Measurements from ENCODE around the gene TC2N.
"Not testable (repeated sequence)": the region's sequence is repeated elsewhere in the genome, so short reads cannot be mapped to it uniquely, and the experiment has no call there.

TC2N gene

DNA sequence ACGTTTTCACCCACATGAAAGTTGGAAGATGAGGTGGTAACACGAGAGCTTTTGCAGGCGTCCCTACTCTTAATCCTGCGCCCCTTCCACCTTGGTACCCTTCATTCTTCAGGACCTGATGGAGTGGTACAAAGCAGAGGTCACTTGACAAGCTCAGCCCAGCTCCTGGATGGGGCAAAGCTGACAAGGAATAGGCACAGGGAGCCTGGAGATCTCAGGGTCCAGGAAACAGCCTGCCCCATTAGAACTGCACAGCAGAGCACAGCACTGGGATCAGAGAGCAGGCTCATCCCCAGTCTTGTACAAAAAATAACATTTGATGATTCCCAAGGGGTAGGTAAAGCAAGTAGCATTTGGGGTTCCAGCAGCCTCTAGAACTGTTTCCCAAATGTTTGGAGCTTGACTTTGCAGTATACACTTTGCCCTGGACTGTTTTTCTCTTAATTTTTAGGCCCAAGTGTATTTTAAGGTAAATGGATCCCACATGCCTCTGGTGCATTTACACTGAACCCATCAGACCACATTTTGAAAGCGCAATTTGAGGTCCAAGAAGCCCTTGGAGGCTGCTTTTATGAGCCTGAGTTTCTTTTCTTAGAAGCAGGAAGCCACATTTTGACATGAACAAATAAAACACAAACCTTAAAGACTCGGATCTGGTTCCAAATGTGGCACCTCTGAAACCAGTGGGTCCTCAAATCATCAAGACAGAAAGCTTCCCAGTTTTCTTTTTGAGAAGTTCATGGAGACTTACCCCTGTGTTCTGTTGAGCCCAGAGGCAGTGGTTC, 633 bp downstream of the TC2N start:
- no peak for DNase-seq

DNA sequence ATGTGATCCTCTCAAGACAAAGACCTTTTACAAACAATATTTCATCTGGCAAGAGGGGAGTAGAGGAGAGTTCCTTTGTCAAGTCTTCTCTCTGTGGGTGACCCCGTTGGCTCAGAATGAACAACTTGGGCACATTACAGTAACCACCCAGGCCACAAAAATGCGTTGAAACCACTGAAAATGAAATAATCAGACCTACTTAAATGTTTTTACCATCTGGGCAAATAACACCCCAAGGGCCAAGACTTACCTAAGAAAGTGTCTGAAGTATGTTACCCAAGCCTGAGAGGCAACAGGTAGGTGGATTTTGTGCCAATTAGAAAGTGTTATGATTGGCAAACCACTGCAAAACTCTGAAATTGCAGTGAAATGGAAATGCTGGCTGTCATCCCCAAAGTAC, 1.3 kb downstream of the TC2N start:
- no peak for DNase-seq

DNA sequence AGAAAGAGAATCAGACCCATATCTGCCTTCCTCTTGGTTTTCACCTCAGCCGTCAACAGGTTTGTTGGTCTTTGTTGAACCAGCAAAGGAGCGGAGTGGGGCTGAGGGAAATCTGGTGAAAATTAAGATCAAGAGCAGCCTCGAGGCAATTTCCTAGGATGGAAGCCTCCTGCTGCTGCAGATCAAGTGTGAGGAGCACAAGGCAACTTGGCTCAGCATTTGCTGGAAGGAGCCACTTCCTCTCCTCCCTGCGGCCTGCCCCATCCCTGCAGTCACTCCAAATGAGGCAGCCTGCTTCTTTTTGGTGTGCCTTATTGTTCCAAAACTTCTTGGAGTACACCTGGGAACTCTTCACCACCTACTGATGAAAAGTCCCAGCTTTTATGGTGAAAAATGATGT, 4.9 kb downstream of the TC2N start:
- no peak for DNase-seq

DNA sequence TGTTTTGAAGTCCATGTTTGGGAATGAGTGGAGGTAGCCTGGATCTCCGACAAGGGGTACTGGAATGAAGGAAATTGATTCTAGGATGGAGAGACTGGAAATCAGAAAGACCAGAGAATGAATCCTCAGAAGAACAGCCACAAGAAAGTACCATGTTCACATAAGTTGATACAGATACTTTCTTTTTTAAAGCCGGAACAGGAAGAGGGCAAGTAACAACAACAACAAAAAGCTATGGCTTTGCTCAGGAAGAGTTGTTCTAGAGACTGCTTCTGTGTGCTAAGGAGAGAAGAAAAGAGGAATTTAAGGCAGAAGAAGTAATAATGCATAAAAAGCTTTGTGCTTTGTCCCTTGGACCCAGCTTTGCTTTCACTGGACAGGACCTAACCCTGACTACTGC, 6.2 kb downstream of the TC2N start:
- no peak for DNase-seq

DNA sequence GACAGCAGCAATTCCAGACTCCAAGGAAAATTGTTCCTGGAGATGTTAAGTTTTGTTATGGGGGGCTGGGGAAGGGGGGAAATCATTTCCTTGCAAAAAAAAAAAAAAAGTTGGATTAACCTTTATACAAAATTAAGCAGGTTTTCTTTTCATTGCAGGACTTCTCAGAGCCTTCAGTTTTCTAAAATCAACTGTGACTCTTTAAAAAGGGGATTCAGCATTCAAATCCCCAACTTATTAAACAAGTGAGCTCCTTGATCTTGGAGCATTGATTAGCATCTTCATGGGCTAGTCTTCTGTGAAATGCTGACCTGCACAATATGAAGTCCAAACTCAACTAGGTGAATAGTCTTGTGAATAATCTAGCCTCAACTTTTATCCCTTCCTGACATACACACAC, 7.1 kb downstream of the TC2N start:
- DNase-seq, result no peak

DNA sequence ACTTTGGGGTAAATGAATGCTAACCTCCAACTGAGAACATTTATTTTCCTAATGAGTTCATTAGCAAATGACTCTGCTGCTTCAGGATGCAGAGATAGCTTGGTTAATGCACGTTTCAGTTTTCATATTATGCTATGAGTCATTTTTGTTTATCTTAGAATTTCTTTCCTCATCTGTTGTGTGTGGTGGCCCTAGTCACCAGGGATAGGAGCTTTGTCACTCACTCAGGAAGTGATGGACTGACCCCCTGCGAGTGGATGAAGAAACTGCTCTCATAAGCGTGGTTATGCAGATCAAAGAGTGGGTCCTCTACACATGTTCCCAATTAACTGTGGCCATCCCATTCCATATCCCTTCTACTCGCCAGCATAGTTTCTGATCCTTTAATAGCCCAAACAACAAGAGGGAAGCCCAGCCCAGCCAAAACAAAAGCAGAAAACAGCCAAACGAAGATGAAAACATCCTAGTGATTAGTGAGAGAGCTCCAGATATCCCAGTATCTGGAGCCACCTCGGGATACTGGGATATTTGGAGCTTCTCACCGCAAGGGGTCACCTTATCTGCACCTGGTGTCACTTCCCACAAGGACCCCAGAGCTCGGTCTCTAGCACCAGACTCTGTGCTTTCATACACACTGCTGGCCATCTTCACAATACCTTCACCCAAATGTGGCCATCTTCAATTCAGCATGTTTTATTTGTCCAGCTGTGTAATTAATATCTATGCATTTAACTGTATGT, 8.6 kb downstream of the TC2N start:
- peak in 2 of 3 experiments; percentile 16 to 23 for DNase-seq

DNA sequence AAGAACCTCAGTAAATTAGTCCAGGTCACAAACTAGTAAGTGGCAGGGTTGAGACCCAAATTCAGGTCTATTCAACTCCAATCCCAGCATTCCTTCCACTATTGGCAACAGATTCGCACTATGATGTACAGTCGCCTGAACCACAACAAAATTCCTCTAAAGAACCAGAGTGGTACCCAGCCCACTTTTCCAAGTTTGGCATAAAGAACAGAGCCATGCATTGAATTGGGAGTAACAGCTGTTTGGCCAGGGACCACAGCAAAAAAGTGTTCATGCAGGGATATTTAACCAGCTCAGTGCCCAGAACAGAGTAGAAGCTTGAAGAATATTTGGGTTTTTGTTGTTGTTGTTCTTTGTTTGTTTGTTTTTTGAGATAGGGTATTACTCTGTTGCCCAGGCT, 9.7 kb downstream of the TC2N start:
- DNase-seq, result no peak

DNA sequence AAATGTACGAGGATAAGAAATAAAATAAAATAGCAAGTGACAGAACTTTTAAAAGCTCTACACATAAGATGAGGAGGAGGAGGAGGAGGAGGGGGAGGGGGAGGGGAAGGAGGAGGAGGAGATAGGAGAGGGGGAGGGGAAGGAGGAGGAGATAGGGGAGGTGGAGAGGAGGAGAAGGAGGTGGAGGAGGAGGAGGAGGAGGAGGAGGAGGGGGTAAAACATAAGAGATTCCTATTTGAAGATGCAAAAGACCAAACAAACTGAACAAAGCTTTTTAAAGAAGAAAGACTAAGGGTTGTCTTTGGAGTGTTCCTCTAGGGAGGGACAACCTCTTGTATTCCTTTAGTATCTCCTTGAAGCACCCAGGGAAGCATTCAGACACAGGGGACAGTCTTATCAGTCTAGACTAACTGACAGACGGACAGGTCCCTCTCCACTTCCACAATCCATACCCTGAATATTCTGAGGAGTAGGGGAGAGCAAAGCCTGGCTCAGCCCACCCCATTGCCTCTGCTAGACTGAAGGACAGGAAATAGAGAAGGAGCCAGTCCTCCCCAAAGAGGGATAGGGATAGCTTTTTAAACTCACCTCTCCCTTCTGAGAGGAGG, 12.9 kb downstream of the TC2N start:
- no peak for DNase-seq

DNA sequence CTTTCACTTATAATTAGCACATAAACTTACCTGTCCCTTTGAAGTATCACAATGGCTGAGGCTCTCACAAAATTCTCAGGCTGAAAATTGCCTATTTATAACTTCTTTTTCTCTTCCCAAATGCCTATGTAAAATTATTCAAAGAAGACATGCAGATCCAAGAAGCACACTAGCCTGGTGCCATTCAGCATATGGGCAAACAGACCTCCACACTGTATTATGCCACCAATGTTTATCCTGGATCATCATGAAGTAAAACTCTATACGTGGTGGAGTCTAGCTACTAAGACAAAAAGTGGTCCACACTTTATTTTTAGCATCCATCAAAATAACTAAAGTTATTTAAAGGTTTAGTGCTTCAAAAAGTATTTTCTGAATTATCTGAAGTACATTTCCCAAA, 15.8 kb downstream of the TC2N start:
- no peak for DNase-seq

DNA sequence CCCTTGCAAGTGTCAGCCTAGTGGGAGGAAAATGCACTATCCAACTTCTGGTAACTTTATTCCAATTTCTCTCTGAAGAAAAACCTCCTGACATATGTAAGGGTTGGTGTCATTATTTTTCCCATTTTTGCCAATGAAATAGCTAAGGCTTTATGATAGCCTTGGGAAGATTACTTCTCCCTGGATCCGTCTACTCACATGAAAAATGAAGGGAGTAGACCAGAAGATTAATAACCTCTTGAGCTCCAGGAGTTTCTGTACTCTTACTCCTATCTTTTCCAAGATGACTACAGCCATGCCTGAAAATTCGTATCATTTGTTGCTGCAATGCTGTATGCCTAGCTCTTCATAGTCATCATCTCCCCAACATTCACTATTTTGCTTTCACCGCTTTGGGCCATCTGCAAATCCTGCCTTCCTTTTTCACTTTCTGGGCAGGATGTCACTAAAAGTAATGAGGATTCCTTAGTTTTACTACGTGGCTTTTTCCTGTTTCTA, 18.8 kb downstream of the TC2N start:
- DNase-seq, result no peak

DNA sequence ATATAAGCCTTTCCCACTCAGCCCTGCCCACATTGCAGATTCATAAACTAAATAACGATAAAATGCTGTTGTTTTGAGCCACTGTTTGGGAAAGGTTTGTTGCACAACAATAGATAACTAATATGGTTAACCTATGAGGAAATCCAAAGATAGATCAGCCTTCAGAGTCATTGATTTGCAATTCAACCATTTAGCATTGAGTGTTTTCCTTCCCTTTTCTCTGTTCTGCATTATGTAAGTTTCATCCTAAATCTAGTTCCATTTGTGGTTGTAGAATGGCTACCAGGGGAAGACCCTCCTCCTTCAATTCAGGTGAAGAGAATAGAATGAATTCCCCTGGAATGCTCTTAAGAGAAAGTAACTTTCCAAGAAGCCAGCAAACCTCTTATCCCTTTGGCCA, 19.6 kb downstream of the TC2N start:
- DNase-seq, result no peak

DNA sequence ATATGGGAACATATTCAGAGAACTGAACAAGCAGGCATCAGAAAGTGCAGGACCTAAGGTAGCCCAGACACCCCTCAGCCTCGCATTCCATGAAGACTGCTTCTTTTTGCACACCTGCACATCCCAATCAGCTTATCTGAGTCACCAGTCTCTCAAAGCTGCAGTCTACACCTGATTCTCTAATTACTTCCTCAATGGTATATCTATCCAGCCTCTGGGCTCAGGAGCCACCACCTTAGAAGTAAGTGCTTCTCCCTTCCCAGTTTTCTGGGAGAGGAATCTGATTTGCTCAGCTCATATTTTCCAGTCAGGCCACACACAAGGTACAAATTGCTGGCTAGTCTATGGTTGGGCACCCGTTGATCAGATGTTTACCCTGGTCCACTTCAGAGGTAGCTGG, 21.7 kb downstream of the TC2N start:
- no peak for DNase-seq

DNA sequence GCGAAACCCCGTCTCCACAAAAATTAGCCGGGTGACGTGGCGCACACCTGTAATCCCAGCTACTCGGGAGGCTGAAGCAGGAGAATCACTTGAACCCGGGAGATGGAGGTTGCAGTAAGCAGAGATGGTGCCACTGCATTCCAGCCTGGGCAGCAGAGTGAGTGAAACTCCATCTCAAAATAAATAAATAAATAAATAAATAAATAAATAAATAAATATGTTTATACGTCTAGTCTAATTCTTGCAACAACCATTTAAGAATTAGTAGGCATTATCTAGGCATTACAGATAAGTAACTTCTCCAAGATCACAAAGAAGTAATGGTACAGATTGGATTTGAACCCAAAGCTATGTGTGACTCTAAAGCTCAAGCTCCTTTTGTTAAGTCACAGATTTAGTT, 22.3 kb downstream of the TC2N start:
- not testable (repeated sequence) for DNase-seq

DNA sequence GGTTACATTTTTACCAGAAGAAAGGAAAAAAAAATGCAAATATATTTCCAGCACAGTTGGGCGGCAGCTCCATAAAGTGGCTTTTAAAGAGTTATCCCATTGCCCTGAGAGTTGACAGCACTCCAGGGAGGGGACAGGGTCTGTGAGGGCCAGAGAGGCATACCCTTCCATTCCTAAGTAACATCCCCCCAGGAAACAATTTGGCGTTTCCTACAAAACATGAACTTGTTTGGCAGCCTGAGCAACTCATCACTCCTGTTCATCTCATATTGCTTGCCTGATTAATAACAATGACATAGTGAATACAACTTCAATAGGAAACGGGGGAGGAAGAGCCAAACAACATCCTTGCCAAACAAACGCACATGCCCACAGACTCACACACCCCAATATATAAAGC, 23.3 kb downstream of the TC2N start:
- no peak for DNase-seq

DNA sequence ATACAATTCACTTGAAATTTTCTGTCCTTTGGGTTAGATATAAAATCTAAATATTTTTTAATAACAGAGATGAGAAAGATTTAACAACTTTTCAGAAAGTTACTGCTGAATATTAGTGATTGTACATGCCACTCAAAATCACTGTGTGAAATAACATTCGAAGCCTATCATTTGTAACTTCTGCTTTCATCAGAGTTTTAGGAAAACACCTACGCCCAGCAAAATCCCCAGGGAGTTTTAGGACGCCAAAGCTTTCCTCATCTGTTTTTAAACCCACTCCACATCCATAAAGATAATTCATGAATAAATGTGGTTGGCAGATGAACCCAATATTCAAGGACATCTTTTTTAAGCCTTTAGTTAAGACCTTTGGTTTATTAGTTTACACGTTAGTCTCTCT, 23.9 kb downstream of the TC2N start:
- no peak for DNase-seq

DNA sequence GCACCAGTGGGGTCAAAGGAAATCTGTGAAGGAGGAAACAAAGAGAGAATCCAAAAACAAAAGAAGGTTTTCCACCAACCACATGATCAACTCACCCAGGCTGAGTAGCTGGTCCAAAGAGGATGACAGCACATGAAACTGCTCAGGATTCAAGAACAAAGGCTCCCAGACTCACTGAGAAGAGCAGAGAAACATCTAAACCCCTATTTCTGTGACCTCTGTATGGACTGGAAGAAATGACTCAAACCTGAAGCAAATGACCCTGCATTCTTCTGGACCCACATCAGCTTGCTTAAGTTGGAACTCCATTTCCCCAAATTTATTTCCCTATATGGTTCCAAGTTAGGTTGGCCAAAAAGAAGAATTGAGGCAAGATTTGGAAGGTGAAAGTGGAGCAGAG, 26.3 kb downstream of the TC2N start:
- DNase-seq, result no peak

DNA sequence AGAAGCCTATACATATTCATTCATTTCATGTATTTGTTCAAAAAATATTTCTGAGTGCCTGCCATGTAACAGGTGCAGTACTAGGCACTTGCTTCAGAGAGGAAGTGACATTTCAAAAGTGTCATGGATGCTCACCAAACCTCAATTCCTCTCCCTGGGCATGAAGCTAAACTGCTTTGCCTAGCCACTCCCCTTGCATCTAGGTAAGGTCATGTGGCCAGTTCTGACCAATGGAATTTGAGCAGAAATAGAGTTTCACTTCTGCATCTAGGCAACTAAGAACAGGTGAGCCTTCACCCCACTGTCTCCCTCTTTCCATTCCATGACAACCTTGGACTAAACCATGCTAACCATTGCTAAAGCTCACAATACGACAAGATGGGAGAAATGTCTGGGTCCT, 27.6 kb downstream of the TC2N start:
- DNase-seq, result no peak

DNA sequence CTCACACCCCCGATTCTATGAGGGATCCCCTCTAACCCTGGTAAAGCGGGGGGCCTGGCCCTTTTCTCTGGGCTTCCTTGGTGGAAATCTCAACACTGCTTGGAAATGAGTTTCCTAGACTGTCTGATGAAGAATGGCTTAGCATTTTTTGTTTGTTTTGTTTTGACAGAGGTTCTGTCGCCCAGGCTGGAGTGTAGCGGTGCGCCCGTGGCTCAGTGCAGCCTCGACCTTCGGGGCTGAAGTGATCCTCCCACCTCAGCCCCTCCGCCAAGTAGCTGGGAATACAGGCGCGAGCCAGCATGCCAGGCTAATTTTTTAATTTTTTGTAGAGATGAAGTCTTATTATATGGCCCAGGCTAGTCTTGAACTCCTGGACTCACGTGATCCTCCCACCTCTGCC, 30.3 kb downstream of the TC2N start:
- DNase-seq, result peak in 1 of 3 experiments; percentile 25

DNA sequence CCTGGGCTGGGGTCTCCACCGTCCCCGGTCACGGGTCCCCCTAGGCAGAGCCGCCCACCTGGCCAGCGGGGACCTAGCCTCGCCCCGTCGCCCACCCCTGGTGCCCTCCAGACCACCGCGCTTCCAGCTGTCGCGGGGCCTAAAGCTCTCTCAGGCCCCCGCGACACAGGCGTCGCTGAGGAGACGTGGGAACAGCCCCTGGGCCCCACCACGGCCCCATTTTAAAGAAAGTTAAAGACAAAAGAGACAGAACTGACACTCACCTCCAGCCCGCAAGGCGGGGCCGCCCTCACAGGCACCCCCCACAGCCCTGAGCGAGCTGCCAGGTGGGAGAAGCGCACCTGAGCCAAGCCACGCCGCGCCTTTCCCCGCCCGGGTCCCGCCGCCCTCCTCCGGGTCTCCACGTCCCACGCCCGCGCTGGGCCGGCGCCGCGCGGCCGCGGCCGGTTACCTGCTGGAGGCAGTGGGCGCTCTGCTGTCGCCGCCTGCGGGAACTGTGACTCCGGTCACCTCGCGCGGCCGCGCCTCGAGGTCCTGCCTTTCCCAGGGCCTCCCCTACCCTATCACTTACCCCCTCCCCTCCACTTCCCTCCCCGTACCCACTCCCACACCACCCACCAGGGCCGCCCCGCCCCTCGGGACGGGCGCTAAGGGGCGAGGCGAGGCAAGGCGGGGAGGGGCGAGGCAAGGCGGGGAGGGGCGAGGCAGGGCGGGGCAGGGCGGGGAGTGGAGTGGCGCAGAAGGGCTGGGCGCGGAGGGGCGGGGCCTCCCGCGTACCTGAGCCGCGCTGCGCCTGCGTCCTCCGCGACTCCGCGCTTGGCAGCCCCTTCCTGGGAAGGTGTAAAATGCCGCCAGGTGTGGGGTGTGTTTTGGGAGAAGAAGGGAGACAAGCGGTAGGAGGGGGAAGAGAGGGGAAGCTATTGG, 31.2 kb downstream of the TC2N start:
- DNase-seq, result peak; percentile 85 to 92 (median 86)

DNA sequence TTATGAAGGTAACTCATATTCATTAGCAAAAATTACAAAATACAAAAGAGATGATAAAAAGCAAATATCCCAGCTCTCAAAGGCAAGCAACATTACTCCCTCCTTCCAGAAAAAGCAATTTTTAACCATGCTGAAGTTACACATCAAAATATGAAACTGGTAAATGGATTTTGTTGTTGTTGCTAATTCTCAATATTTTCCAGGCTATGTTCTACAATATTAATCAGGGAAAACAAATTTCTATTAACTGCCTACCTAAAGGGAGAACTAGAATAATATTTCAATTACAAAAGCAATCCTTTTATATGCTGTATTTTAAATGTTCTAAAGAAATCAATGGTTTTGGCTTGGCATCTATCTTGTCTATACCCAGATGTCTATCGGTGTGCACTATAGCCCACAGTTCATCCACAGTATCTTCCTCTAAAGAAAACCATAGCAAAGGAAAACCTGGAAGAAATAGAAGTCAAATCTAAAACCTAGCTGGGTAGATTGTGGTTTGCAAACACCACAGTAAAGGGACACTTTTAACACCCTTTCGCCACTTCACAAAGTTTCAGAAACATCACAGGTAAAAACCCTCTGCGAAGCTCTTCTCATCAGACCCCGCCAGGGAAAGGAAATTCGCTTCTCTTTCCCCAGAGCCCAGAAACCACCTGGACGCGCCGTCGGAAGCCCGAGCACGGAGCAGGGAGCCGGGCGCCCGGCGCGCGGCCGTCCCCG, 32.0 kb downstream of the TC2N start:
- peak in 2 of 3 experiments; percentile 58 to 69 for DNase-seq

DNA sequence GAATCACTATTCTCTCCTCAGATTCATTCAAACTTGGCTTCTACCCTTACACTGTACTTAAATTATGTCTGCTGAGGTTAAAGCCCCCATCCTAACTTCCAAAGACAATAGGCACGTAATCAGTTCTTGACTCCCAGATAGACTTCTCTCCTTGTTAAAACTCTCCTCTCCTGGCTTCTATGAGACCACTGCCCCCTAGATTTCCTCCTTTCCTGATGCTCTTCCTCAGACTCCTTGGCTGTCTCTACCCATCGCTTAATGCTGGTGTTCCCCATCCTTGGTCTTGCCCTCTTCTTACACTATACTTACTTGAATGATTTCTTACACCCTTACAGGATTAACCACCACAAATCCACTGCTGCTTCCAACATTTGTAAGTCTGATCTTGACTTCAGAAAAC, 32.8 kb downstream of the TC2N start:
- DNase-seq, result no peak

DNA sequence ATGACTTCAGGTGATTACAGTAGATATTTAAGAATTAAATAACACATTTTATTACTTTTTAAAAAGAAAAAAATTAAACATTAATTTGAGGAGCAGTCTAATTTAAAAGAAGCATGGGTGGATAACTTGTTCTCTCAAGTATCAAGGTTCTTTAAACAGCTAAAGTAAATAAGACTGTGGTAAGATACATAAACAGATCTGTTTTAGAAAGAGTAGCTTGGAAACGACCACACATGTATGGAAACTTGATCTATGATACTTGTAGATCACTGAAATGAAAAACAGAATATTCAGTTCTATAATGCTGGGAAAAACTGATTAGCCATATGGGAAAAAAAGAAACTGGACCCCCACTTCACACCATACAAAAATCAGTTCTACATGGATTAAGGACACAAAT, 36.0 kb downstream of the TC2N start:
- DNase-seq, result peak in 1 of 3 experiments; percentile 40
